GM12878 (cell line): ENCODE results near the gene SEMA7A. TPM values are rescaled to one million over a fixed set of nuclear protein-coding genes. Genes with fewer than 3 reads are reported as not detected.

Experiments
- CEBPB ChIP-seq, 2 experiments: fragments of 150-350 bp in 1 of 2; IDR thresholded peaks; 2 replicates each; pipeline ENCODE4 v1.6.1; 2012 to 2014; ENCODE audit warnings: low read depth in 2 of 2, low read length in 2 of 2, borderline replicate concordance in 1 of 2, inconsistent platforms in 1 of 2
- CHD4 ChIP-seq: fragments of 200-600 bp; sonication (generic); IDR thresholded peaks from 2 replicates; pipeline ENCODE4 v1.6.1; 2016; ENCODE audit warnings: mild to moderate bottlenecking
- HCFC1 ChIP-seq: fragments of 150-350 bp; IDR thresholded peaks from 2 replicates; pipeline ENCODE4 v1.6.1; 2014; ENCODE audit warnings: low read length
- HDAC6 ChIP-seq: fragments of 200-600 bp; sonication (generic); IDR thresholded peaks from one replicate; pipeline ENCODE4 v1.8.0; 2017; ENCODE audit warnings: antibody characterized with exemption; ENCODE audit not compliant: unreplicated experiment
- JUND ChIP-seq: IDR thresholded peaks from 2 replicates; pipeline ENCODE4 v1.6.1; 2012; ENCODE audit warnings: low read depth, mild to moderate bottlenecking, low read length, improper control_type of control experiment, moderate library complexity
- NRF1 ChIP-seq: conservative IDR thresholded peaks from 2 replicates; pipeline ENCODE4 v1.6.1; 2011; ENCODE audit warnings: mild to moderate bottlenecking, low read depth, low read length, improper control_type of control experiment
- RB1 ChIP-seq: fragments of 450-650 bp; formaldehyde crosslinking; IDR thresholded peaks from 2 replicates; pipeline ENCODE4 v1.6.1; 2017; ENCODE audit warnings: mild to moderate bottlenecking, borderline replicate concordance
- RFX5 ChIP-seq: IDR thresholded peaks from 2 replicates; pipeline ENCODE4 v1.6.1; 2011; ENCODE audit warnings: low read depth, low read length, improper control_type of control experiment
- SREBF2 ChIP-seq: IDR thresholded peaks from 2 replicates; pipeline ENCODE4 v1.6.1; 2012; ENCODE audit warnings: mild to moderate bottlenecking, low read length
- TAF1 ChIP-seq: IDR thresholded peaks from 2 replicates; pipeline ENCODE4 v1.6.1; 2011; ENCODE audit warnings: mild to moderate bottlenecking, low read depth, low read length, borderline replicate concordance
- ZNF217 ChIP-seq: fragments of 450-650 bp; IDR thresholded peaks from 2 replicates; pipeline ENCODE4 v1.6.1; 2017; ENCODE audit warnings: antibody characterized with exemption, mild to moderate bottlenecking
- ZNF384 ChIP-seq: IDR thresholded peaks from 2 replicates; pipeline ENCODE4 v1.6.1; 2012; ENCODE audit warnings: low read depth, mild to moderate bottlenecking, low read length, improper control_type of control experiment, borderline replicate concordance
- polyA plus RNA-seq, 11 experiments: library from polyadenylated mRNA; depleted of rRNA in 4 of 11; unstranded in 6 of 11; stranded (reverse) in 5 of 11; fragments of >200 nt; fragmentation: Nextera tagmentation in 4 of 11; fragmentation: Illumina TruSeq in 1 of 11; extraction: Ambion mirVana in 4 of 11; extraction: Trizol in 1 of 11; gene quantifications; 1 replicate in 1 of 11; 2 replicates in 10 of 11; pipeline versions ENCODE4 v1.2.1 to v1.2.3, GENCODE V29; 2011 to 2016; ENCODE audit warnings: inconsistent platforms in 2 of 11, missing spikeins in 2 of 11, low read depth in 1 of 11
- total RNA-seq, 4 experiments: library from RNA; depleted of rRNA in 3 of 4; stranded (reverse); fragments of >200 nt in 3 of 4; fragmentation: Illumina TruSeq in 1 of 4; extraction: Trizol in 1 of 4; gene quantifications; 2 replicates each; pipeline versions ENCODE4 v1.2.1 to v1.2.3, GENCODE V29; 2013 to 2021
- TF ChIP-seq, protein P1 (sequence below): fragments of 450-650 bp; IDR thresholded peaks from 2 replicates; pipeline ENCODE4 v1.6.1; 2017; ENCODE audit warnings: mild to moderate bottlenecking
- TF ChIP-seq, protein P2 (sequence below), 3 experiments: IDR thresholded peaks in 2 of 3; conservative IDR thresholded peaks in 1 of 3; 2 replicates each; pipeline ENCODE4 v1.5.1; 2011; ENCODE audit warnings: low read depth in 3 of 3, low read length in 3 of 3, mild to moderate bottlenecking in 3 of 3, control low read depth in 2 of 3, moderate library complexity in 2 of 3, inconsistent platforms in 1 of 3, mixed read lengths in 1 of 3; ENCODE audit not compliant: control insufficient read depth in 2 of 3, insufficient read depth in 1 of 3; ENCODE audit errors: extremely low read depth in 1 of 3
- TF ChIP-seq, protein P3 (sequence below): IDR thresholded peaks from 2 replicates; pipeline ENCODE4 v1.6.1; 2012; ENCODE audit warnings: mild to moderate bottlenecking, low read depth, low read length
- TF ChIP-seq, protein P4 (sequence below): fragments of 450-650 bp; IDR thresholded peaks from 2 replicates; pipeline ENCODE4 v1.6.1; 2017; ENCODE audit warnings: mild to moderate bottlenecking, low read depth, inconsistent platforms; ENCODE audit not compliant: poor library complexity, severe bottlenecking
- TF ChIP-seq, protein P5 (sequence below): fragments of 450-650 bp; IDR thresholded peaks from 2 replicates; pipeline ENCODE4 v1.6.1; 2017; ENCODE audit warnings: borderline replicate concordance

The SEMA7A gene
- total and polyA plus RNA-seq, 10 of the 15 experiments (the other 5 are each of a cell fraction or from before 2014, with no cell fraction given), result 0.08 to 112 (median 53.5) TPM

DNA sequence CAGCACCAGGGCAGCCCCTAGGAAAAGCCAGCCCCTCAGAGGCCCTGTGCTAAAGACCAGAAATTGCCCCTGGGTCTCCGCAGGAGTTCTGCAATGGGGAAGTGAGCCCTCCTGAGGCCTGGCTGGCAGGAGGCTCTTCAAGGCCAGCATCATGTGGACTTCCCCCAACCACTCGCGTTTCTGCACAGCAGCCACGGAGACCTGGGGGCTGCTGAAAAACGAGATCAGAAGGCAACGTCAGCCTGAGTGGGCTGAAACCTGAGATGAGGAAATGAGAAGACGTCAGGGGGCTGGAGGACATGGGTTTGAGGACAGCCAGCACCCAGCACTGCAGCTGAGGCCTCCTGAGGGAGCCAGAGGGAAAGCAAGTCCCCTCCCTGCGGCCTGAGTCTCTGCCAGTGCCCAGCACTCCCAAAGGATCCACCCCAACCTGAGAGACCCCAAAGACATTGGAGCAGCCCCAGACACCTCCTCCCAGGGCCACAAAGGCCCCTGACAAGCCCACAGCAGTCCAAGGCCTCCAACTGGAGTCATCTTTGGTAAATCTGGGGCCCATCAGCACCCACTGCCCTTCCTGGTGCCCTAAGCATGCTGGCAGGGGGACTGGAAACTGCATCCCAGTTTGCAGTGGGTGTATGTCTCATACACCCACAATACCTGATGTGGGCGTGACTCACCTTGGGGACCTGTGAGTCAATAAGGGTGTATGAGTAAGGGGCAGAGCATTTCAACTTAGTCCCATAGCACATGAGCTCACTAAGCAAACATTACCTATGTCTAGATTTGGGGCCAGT, 37.1 kb downstream of the SEMA7A start (continued):
- TF ChIP-seq, protein P1, sequence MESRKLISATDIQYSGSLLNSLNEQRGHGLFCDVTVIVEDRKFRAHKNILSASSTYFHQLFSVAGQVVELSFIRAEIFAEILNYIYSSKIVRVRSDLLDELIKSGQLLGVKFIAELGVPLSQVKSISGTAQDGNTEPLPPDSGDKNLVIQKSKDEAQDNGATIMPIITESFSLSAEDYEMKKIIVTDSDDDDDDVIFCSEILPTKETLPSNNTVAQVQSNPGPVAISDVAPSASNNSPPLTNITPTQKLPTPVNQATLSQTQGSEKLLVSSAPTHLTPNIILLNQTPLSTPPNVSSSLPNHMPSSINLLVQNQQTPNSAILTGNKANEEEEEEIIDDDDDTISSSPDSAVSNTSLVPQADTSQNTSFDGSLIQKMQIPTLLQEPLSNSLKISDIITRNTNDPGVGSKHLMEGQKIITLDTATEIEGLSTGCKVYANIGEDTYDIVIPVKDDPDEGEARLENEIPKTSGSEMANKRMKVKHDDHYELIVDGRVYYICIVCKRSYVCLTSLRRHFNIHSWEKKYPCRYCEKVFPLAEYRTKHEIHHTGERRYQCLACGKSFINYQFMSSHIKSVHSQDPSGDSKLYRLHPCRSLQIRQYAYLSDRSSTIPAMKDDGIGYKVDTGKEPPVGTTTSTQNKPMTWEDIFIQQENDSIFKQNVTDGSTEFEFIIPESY, result no peak
- TF ChIP-seq ZNF384, result 0 out of 2 replicates have a peak, but pooled peaks have one; percentile 12
- peak in 1 of 2 experiments; percentile 68; a peak in 1 of 4 replicates for TF ChIP-seq CEBPB (IDR thresholded peaks at IDR 0.05; ENCODE audit: borderline replicate concordance in 1 of 2, low read depth in 2 of 2, low read length in 2 of 2)
- TF ChIP-seq CHD4, result 0 out of 2 replicates have a peak, but pooled peaks have one; percentile 29
- TF ChIP-seq JUND, result peak; percentile 45; the same call in 1 of the 2 replicates
- no peak for TF ChIP-seq SREBF2
- TF ChIP-seq HCFC1, result peak; percentile 41; the same call in 1 of the 2 replicates
- TF ChIP-seq, protein P2, sequence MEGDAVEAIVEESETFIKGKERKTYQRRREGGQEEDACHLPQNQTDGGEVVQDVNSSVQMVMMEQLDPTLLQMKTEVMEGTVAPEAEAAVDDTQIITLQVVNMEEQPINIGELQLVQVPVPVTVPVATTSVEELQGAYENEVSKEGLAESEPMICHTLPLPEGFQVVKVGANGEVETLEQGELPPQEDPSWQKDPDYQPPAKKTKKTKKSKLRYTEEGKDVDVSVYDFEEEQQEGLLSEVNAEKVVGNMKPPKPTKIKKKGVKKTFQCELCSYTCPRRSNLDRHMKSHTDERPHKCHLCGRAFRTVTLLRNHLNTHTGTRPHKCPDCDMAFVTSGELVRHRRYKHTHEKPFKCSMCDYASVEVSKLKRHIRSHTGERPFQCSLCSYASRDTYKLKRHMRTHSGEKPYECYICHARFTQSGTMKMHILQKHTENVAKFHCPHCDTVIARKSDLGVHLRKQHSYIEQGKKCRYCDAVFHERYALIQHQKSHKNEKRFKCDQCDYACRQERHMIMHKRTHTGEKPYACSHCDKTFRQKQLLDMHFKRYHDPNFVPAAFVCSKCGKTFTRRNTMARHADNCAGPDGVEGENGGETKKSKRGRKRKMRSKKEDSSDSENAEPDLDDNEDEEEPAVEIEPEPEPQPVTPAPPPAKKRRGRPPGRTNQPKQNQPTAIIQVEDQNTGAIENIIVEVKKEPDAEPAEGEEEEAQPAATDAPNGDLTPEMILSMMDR (IDR thresholded peaks at IDR 0.05 in 2 of 3, conservative IDR thresholded peaks at IDR 0.05 in 1 of 3; ENCODE audit: control insufficient read depth in 2 of 3, extremely low read depth in 1 of 3, insufficient read depth in 1 of 3, low read depth in 3 of 3, low read length in 3 of 3), result peak in 2 of 3 experiments; percentile 17 to 23; a peak in 2 of 6 replicates
- peak; percentile 15; the same call in 1 of the 2 replicates for TF ChIP-seq RB1
- TF ChIP-seq HDAC6, result peak; percentile 65
- TF ChIP-seq, protein P3, sequence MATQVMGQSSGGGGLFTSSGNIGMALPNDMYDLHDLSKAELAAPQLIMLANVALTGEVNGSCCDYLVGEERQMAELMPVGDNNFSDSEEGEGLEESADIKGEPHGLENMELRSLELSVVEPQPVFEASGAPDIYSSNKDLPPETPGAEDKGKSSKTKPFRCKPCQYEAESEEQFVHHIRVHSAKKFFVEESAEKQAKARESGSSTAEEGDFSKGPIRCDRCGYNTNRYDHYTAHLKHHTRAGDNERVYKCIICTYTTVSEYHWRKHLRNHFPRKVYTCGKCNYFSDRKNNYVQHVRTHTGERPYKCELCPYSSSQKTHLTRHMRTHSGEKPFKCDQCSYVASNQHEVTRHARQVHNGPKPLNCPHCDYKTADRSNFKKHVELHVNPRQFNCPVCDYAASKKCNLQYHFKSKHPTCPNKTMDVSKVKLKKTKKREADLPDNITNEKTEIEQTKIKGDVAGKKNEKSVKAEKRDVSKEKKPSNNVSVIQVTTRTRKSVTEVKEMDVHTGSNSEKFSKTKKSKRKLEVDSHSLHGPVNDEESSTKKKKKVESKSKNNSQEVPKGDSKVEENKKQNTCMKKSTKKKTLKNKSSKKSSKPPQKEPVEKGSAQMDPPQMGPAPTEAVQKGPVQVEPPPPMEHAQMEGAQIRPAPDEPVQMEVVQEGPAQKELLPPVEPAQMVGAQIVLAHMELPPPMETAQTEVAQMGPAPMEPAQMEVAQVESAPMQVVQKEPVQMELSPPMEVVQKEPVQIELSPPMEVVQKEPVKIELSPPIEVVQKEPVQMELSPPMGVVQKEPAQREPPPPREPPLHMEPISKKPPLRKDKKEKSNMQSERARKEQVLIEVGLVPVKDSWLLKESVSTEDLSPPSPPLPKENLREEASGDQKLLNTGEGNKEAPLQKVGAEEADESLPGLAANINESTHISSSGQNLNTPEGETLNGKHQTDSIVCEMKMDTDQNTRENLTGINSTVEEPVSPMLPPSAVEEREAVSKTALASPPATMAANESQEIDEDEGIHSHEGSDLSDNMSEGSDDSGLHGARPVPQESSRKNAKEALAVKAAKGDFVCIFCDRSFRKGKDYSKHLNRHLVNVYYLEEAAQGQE, result no peak
- no peak; the same call in 1 of the 2 replicates for TF ChIP-seq RFX5
- TF ChIP-seq TAF1, result 0 out of 2 replicates have a peak, but pooled peaks have one; percentile 39
- no peak for TF ChIP-seq NRF1
- TF ChIP-seq, protein P4, sequence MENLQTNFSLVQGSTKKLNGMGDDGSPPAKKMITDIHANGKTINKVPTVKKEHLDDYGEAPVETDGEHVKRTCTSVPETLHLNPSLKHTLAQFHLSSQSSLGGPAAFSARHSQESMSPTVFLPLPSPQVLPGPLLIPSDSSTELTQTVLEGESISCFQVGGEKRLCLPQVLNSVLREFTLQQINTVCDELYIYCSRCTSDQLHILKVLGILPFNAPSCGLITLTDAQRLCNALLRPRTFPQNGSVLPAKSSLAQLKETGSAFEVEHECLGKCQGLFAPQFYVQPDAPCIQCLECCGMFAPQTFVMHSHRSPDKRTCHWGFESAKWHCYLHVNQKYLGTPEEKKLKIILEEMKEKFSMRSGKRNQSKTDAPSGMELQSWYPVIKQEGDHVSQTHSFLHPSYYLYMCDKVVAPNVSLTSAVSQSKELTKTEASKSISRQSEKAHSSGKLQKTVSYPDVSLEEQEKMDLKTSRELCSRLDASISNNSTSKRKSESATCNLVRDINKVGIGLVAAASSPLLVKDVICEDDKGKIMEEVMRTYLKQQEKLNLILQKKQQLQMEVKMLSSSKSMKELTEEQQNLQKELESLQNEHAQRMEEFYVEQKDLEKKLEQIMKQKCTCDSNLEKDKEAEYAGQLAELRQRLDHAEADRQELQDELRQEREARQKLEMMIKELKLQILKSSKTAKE, result peak; percentile 91
- TF ChIP-seq ZNF217, result peak; percentile 54
- TF ChIP-seq, protein P5, sequence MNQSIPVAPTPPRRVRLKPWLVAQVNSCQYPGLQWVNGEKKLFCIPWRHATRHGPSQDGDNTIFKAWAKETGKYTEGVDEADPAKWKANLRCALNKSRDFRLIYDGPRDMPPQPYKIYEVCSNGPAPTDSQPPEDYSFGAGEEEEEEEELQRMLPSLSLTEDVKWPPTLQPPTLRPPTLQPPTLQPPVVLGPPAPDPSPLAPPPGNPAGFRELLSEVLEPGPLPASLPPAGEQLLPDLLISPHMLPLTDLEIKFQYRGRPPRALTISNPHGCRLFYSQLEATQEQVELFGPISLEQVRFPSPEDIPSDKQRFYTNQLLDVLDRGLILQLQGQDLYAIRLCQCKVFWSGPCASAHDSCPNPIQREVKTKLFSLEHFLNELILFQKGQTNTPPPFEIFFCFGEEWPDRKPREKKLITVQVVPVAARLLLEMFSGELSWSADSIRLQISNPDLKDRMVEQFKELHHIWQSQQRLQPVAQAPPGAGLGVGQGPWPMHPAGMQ, result no peak
